ENCODE data around the gene ZFAND3.

The ZFAND3 gene

DNA sequence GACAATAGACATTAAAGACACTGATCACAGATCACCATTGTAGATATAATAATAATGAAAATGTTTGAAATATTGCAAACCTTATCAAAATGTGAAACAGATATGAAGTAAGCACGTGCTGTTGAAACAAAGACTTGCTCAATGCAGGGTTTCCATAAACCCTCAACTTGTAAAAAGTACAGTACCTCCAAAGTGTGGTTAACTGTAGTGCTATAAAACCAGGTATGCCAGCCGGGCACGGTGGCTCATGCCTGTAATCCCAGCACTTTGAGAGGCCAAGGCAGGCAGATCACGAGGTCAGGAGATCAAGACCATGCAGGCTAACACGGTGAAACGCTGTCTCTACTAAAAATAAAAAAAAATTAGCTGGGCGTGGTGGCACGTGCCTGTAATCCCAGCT lies 96.6 kb downstream of the ZFAND3 start:
- no peak for DNase-seq (ENCODE audit: extremely low read depth, low read depth)
- TF ChIP-seq CTCF (IDR thresholded peaks at IDR 0.05; ENCODE audit: low read depth, low read length) = no peak

- no peak for DNase-seq (ENCODE audit: extremely low read depth, low read depth)
- TF ChIP-seq CTCF (IDR thresholded peaks at IDR 0.05; ENCODE audit: low read depth, low read length) = no peak
Observed at GRCh38 chr6:37916675-37917074, 97.1 kb downstream of the ZFAND3 start.

DNA sequence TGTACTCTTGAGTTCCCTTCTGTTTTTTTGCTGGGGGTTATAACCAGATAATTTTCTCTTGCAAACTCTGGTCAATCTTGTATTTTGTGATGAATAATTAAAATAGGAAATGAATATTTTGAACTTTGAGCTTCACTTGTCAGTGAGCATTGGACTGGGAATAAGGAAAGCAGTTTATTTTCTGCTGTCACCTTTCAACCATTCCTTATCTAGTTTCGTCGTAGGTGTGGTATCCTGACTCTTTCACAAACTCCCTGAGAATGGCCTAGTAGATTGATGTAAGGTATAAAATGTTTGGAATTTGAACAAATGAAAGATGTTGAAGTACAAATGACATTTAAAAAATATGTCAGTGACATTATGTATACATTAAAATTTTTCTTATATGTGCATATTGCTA lies 98.0 kb downstream of the ZFAND3 start:
- no peak for DNase-seq (ENCODE audit: extremely low read depth, low read depth)
- no peak for TF ChIP-seq CTCF (IDR thresholded peaks at IDR 0.05; ENCODE audit: low read depth, low read length)

DNA sequence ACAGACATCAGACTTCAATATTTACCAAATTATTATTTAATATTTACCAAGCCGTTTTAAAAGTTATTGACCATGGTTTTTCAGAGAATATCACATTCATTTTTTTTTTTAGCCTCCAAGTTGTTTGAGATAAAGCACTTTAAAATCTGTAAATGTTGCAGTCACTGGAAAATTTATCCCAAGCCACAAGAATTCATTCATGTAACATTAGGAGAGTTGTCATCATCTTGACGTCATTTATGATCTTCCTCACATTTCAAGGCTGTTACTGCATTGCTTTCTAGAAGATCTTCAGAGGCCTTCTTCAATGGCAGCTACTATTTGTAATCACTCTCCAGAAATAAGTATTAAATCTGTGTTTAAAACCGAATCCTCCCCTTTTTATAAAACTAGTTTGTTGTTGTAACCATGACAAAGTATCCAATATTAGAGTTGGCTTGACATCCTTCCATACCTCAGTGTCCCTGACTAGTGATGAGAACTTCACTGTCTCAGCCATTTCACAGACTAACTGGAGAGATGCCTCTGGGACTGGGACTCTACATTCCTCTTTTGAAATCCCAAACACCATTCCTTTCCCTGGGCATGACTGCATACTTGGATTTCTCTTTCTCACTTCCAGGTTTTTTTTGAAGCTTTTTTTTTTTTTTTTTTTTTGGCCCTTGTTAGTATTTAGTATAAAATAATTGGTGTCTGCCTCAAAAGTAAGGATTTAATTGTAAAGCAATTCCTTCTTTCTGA lies 100.1 kb downstream of the ZFAND3 start:
- no peak for TF ChIP-seq CTCF (IDR thresholded peaks at IDR 0.05; ENCODE audit: low read depth, low read length)
- no peak for DNase-seq (ENCODE audit: extremely low read depth, low read depth)

- no peak for TF ChIP-seq CTCF (IDR thresholded peaks at IDR 0.05; ENCODE audit: low read depth, low read length)
- DNase-seq (ENCODE audit: extremely low read depth, low read depth) = no peak
Observed at GRCh38 chr6:37920667-37921066, 101.1 kb downstream of the ZFAND3 start.

- no peak for DNase-seq (ENCODE audit: extremely low read depth, low read depth)
- no peak for TF ChIP-seq CTCF (IDR thresholded peaks at IDR 0.05; ENCODE audit: low read depth, low read length)
Observed at GRCh38 chr6:37922563-37922962, 103.0 kb downstream of the ZFAND3 start.

- DNase-seq (ENCODE audit: extremely low read depth, low read depth) = no peak
- no peak for TF ChIP-seq CTCF (IDR thresholded peaks at IDR 0.05; ENCODE audit: low read depth, low read length)
Observed at GRCh38 chr6:37923514-37923913, 104.0 kb downstream of the ZFAND3 start.

Measured in AG09319 (cell line).